Fibroblast of mammary gland (primary cell): ENCODE results near the gene NGEF.

Experiments used
- DNase-seq: peaks from one replicate; pipeline ENCODE4 v3.0.0-alpha.2; 2010; ENCODE audit warnings: low read depth
- H3K4me3 ChIP-seq: 2 replicates; pipeline ENCODE4 v1.5.1; 2011; ENCODE audit warnings: low read depth, mild to moderate bottlenecking, low read length, moderate library complexity; ENCODE audit not compliant: control insufficient read depth
- TF ChIP-seq, protein P1 (sequence below): conservative IDR thresholded peaks from 2 replicates; pipeline ENCODE4 v1.5.1; 2011; ENCODE audit warnings: low read depth, low read length, inconsistent platforms; ENCODE audit not compliant: control insufficient read depth, insufficient read depth

NGEF gene

DNA sequence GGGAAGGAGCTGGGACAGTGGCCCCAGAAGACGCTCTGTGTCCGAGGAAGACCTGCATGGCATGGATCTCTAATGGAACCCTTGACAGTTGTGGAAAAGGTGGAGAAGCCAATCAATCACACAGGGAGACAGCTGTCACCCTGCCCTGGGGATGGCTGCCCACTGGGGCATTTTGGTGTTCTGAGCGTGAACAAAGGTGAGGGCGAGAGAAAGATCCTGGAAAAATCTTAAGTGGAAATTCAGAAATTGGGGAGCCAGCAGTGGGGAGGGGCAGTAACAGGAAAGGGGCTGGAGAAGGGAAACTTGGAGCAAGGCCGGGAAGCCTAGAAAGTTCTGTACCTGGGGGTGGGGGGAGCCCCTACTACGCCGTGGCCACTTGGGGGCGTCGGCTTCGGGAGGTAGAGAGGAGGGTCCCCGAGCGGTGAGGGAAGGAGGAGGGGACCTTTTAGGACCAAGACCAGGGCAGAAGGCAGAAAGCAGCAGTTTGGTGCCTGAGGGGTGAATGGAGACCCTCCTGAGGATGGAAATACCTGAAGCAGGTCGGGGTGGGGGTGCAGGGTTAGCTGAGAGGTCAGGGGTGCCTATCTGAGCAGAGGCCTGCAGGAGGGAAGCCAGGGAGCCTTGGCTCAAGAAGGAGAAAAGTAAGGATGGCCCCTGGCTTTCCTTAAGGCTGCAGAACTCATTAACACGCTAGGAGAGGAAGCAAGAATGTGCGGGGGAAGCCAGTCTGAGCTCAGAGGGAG lies 30.0 kb downstream of the NGEF start:
- TF ChIP-seq, protein P1, sequence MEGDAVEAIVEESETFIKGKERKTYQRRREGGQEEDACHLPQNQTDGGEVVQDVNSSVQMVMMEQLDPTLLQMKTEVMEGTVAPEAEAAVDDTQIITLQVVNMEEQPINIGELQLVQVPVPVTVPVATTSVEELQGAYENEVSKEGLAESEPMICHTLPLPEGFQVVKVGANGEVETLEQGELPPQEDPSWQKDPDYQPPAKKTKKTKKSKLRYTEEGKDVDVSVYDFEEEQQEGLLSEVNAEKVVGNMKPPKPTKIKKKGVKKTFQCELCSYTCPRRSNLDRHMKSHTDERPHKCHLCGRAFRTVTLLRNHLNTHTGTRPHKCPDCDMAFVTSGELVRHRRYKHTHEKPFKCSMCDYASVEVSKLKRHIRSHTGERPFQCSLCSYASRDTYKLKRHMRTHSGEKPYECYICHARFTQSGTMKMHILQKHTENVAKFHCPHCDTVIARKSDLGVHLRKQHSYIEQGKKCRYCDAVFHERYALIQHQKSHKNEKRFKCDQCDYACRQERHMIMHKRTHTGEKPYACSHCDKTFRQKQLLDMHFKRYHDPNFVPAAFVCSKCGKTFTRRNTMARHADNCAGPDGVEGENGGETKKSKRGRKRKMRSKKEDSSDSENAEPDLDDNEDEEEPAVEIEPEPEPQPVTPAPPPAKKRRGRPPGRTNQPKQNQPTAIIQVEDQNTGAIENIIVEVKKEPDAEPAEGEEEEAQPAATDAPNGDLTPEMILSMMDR: no peak
- H3K4me3 ChIP-seq: no peak overlapping the region
- DNase-seq: no peak

DNA sequence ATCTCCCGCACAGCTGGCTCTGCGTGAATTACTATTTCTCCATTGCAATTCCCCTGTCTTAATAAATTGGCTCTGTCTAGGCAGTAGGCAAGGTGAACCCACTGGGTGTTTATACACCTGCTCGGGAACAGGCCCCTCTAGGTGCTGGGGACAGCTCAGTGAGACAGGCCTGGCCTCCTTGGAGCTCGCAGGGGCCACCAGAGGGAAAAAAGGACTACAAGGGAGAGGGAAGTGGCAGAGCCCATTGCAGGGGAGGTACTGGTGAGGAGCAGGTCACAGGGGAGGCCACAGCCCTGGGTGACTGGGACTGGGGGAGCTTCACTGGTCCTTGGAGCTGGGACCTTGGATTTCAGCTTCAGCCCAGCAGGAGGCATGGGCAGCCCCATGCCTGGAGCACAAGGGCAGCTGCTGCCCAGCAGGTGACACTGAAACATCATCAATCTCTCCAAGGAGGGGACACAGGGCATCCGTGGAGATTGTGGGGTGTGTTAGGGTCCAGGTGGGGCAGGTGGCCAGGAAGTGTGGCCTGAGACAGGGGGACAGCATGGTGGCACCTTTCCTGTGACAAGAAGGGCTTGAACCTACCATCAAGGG lies 31.2 kb downstream of the NGEF start:
- TF ChIP-seq, protein P1: no peak
- DNase-seq: no peak
- H3K4me3 ChIP-seq: no peak overlapping the region

DNA sequence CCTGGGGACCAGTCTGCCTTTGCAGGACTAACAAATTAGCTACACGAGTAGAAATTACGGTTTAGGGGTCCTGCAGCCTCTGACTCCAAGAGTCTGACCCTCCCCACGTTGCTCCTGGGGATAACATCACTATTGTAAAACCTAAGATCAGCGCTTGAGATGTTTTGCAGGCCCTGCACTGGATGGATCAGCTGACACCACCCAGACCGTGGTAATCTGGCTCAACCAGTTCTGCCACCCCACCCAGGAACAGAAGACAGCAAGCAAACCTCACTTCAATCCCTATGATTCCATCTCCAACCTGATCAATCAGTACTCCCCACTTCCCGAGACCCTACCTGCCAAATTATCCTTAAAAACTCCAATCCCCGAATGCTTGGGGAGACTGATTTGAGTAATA lies 31.7 kb downstream of the NGEF start:
- no peak for DNase-seq

DNA sequence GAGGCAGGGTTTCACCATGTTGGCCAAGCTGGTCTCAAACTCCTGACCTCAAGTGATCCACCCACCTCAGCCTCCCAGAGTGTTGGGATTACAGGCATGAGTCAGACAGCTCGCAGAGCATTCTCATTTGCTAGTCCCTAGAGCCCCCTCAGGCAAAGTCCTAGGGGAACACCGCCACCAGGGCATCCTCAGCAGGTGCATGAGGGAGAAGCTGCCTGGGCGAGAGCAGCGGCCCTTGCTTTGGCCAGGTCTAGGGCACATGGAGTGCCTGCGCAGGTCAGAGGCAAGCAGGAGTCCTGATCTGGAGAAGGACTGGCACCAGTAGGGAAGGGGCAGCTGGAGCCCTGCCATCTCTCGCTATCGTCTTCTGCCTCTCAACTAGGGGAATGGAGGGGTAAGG lies 32.4 kb downstream of the NGEF start:
- TF ChIP-seq, protein P1: no peak
- no peak overlapping the region for H3K4me3 ChIP-seq
- peak; percentile 48 for DNase-seq

More for the DNA sequence above, 31.7 kb downstream of the NGEF start:
- TF ChIP-seq, protein P1: no peak
- no peak overlapping the region for H3K4me3 ChIP-seq

DNA sequence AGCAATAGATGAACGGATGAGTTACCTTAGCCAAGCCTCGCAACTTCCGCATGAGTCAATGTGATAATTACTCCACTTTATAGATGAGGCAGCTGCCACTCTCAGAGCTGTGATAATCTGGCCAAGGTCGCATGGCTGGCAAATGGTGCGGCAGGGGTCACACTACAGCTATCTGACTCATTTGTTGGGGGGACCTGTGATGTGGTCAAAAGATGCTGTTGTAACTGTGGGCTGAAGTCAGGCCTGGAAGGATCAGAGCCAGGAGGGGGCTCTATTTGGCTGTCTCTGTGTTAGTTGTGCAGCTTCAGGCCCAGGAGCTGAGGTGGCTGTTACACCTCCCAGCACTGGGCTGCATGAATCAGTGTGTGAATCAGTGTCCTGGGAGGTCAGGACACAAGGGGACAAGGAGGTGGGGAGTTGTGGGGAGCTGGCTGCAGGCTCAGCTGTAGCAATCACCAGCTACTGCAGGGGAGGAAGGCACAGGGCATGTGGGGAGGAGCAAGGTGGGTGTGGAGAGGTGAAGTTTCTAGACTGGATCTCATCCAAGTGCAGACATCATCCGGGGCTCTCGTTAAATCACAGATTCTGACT lies 33.1 kb downstream of the NGEF start:
- no peak overlapping the region for H3K4me3 ChIP-seq
- peak; percentile 92 for DNase-seq
- TF ChIP-seq, protein P1: peak; percentile 40

DNA sequence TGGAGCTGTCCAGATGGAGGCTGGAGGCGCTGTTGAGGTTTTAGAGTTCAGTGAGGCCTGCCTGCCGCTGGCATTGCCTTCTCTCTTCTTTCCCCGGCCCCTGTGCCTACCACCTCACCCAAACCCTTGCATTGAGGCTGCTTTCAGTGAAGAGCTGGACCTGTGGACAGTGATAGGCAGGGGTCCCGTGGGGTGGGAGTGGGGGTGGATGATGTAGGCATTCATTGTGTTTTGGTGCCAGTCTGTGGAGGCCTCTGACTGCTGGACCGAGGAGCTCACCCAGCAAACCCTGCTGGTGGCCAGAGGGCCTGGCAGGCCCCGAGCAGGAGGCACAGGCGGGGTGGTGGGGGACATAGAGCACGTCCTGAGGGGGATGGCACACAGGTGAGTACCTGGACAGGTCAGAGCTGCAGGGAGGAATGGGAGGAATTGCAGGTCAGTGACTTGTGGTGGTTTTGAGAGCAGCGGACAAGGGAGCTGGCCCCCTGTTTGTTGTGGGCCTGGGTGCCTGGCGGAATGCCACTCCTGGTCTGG lies 35.6 kb downstream of the NGEF start:
- no peak for DNase-seq
- no peak overlapping the region for H3K4me3 ChIP-seq
- TF ChIP-seq, protein P1: no peak
